ENCODE data around the gene APOBEC3G.

GRCh38 chr22:39132281-39132680 is 55.2 kb downstream of the APOBEC3G start:
- TF ChIP-seq CTCF (IDR thresholded peaks at IDR 0.05) (no peak), EZH2 (IDR thresholded peaks at IDR 0.05; ENCODE audit: borderline replicate concordance, insufficient read depth, low read depth, low read length, poor library complexity, severe bottlenecking) (no peak)
